Measurements from ENCODE around the gene CCDC39.
"Not testable (repeated sequence)": the region's sequence is repeated elsewhere in the genome, so short reads cannot be mapped to it uniquely, and the experiment has no call there.

CCDC39 gene

DNA sequence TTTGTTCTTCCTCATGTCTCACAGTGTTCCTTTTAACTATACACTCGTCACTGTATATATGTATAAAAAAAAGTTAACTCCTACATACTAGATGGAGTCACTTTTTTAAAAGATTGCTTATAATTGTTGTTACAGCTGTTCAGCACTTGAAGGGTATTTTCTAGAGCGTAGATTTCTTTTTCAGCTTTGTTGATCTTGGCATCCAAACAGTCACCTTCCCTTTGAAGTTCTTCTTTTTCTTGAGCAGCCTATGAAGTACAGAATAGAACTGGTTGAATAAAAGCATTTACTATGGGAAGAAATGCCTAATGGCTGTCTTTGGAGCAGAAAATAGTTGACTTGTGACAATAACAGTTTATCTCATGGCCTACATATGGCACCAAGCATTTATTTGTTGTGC, 59.6 kb downstream of the CCDC39 start:
- DNase-seq (ENCODE audit: low spot score) = no peak

DNA sequence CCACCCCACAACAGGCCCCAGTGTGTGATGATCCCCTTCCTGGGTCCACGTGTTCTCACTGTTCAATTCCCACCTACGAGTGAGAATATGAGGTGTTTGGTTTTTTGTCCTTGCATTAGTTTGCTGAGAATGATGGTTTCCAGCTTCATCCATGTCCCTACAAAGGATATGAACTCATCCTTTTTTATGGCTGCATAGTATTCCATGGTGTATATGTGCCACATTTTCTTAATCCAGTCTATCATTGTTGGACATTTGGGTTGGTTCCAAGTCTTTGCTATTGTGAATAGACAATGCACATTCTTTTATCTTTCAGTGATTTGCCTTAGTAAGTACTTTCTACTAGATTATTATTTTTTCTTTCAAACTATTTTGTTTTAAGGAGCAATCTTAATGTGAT, 60.7 kb downstream of the CCDC39 start:
- DNase-seq (ENCODE audit: low spot score) = not testable (repeated sequence)

DNA sequence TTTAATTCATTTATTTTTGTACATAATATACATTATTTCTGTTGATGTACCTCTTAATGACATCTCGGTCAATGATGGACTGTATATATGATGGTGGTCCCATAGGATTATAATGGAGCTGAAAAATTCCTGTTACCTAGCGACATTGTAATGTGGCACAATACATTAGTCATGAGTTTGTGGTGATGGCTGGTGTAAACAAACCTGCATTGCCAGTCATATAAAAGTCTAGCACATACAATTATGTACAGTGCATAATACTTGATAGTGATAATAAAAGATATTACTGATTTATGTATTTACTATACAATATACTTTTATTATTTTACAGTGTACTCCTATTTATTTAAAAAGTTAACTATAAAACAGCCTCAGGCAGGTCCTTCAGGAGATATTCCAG, 62.2 kb downstream of the CCDC39 start:
- DNase-seq (ENCODE audit: low spot score) = no peak

GRCh38 chr3:180615954-180616353, 63.3 kb downstream of the CCDC39 start:
- DNase-seq (ENCODE audit: low spot score) = no peak

GRCh38 chr3:180612364-180612763, 66.9 kb downstream of the CCDC39 start:
- no peak for DNase-seq (ENCODE audit: low spot score)

- DNase-seq (ENCODE audit: low spot score) = no peak
Measured at GRCh38 chr3:180611006-180611405, 68.3 kb downstream of the CCDC39 start.

DNA sequence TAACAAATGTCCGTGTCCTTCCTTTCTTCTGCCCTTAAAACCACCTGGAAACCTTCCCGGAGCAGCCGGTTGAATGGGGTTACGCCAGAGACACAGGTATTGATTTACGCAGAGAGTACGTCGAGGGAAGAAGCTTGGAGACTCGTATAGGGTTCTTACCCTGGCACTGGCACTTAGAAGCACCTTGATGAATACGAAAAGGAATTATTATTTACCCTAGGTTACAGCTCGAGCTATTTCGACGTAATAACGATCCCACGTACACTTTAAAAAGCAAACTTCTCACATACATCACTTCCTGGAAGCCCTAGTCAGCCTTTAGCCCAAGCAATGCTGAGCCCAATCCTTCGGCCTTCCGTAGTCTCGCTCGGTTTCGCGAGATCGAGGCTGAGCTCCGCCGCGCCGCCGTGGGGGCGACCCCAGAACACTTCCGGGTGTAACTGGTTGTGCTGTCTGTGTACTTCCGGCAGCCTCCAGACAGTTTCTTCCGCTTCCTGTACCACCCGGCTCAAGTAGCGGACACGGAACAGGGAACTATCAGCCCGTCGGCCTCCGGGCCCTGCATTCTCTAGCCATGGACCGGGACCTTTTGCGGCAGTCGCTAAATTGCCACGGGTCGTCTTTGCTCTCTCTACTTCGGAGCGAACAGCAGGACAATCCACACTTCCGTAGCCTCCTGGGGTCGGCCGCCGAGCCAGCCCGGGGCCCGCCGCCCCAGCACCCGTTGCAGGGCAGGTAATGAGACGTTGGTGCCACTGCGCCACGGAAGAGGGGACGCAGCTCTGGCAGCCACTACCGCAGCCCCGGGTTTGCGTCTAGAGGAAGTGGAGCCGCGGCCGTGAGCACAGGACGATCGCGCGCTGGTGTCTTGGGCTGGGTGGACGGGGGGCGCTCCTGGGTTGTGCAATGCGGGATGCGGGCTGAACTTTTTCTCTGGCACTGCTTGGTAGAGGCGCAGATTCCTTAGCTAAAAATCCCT, 77.3 kb downstream of the CCDC39 start, which contains the start of gene TTC14:
TTC14 (plus strand) TSS at position 476 of the 979 bp plus-strand sequence; CDS start at position 575, 99 bp downstream.
- DNase-seq (ENCODE audit: low spot score) = peak; percentile 81

GRCh38 chr3:180600473-180600872, 78.8 kb downstream of the CCDC39 start:
- no peak for DNase-seq (ENCODE audit: low spot score)

DNA sequence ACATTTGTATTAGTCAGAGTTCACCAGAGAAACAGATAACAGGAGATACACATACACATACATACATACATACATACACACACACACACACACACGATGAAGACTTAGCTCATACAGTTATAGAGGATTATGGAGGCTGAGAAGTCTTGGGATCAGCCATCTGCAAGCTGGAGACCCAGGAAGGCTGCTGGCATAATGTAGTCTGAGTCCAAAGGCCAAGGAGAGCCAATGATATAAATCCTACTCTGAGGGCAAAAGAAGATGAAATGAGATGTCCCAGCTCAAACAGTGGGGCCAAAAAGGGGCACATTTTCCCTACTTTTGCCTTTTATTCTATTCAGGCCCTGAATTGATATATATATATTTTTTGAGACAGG, 83.7 kb downstream of the CCDC39 start:
- DNase-seq (ENCODE audit: low spot score) = no peak

- no peak for DNase-seq (ENCODE audit: low spot score)
Measured at GRCh38 chr3:180594631-180595558, 84.4 kb downstream of the CCDC39 start.

GRCh38 chr3:180593631-180594030, 85.7 kb downstream of the CCDC39 start:
- DNase-seq (ENCODE audit: low spot score) = not testable (repeated sequence)

GRCh38 chr3:180590396-180590795, 88.9 kb downstream of the CCDC39 start:
- no peak for DNase-seq (ENCODE audit: low spot score)

GRCh38 chr3:180580934-180581333, 98.4 kb downstream of the CCDC39 start:
- no peak for DNase-seq (ENCODE audit: low spot score)

GRCh38 chr3:180575571-180575970, 103.7 kb downstream of the CCDC39 start:
- DNase-seq (ENCODE audit: low spot score) = no peak

- DNase-seq (ENCODE audit: low spot score) = no peak
Measured at GRCh38 chr3:180571831-180572598, 107.3 kb downstream of the CCDC39 start.

- no peak for DNase-seq (ENCODE audit: low spot score)
Measured at GRCh38 chr3:180570238-180570637, 109.1 kb downstream of the CCDC39 start.

DNA sequence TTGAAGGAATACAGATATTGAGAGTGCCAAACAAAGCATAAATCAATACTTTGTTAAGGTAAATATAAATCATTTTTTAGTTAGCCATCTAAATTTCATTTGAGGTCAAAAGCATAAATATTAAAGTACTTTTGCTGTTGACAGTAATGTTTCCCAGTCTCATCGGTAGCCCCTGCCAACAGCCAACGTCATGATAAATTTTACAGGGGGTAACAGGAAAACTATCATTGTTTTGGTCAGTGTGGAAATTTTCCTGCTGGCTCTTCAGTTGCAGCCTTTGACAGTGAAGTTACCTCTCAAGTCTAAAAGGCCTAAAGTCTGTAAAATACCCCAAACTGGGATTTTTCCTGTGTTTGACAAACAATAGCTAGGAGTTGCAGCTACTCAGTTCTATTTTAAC, 114.6 kb downstream of the CCDC39 start:
- DNase-seq (ENCODE audit: low spot score) = no peak

Data from hematopoietic multipotent progenitor cell treated with erythropoietin and hydrocortisone succinate and interleukin-3 and kit ligand, for 15 days (in vitro differentiated cells).